SK-N-SH (cell line): Measurements from ENCODE around the gene MYEOV.

ENCODE experiments used
- CTCF ChIP-seq: fragments of 200-600 bp; sonication (generic); IDR thresholded peaks from 2 replicates; pipeline ENCODE4 v1.6.1; 2017; ENCODE audit warnings: antibody characterized with exemption, mild to moderate bottlenecking, moderate library complexity
- EP300 ChIP-seq, 2 experiments: IDR thresholded peaks; 2 replicates each; pipeline versions ENCODE4 v1.4.0 to v1.6.1; 2012; ENCODE audit warnings: borderline replicate concordance in 1 of 2, low read depth in 1 of 2, low read length in 1 of 2
- NRF1 ChIP-seq: IDR thresholded peaks from 2 replicates; pipeline ENCODE4 v1.6.1; 2012; ENCODE audit warnings: low read depth, mild to moderate bottlenecking, low read length
- SMC3 ChIP-seq: IDR thresholded peaks from 2 replicates; pipeline ENCODE4 v1.6.1; 2012; ENCODE audit warnings: low read depth, low read length, improper control_type of control experiment
- USF1 ChIP-seq: IDR thresholded peaks from 2 replicates; pipeline ENCODE4 v1.4.0; 2012; ENCODE audit warnings: low read depth, borderline replicate concordance

GRCh38 chr11:69303427-69303826 lies 9.5 kb downstream of the MYEOV start:
- TF ChIP-seq NRF1 (no peak), CTCF (no peak), USF1 (no peak), SMC3 (no peak), EP300 (IDR thresholded peaks at IDR 0.05; ENCODE audit: borderline replicate concordance in 1 of 2, low read depth in 1 of 2, low read length in 1 of 2) (no peak)
